ENCODE results near the gene SEMA4A.
"Not testable (repeated sequence)": the region's sequence is repeated elsewhere in the genome, so short reads cannot be mapped to it uniquely, and the experiment has no call there.

SEMA4A gene

GRCh38 chr1:156212833-156213643 is 59.7 kb downstream of the SEMA4A start, which contains the start of gene PMF1:
TSS of gene PMF1 (plus strand) at chr1:156213007. CDS start at chr1:156213016, 9 bp downstream.
- no peak for TF ChIP-seq CTCF (IDR thresholded peaks at IDR 0.05; ENCODE audit: borderline replicate concordance, control extremely low read depth, extremely low read depth, insufficient read depth, missing control alignments)
- peak; percentile 99 for DNase-seq (ENCODE audit: low spot score)
- in situ Hi-C loops (cut with MboI; ENCODE audit: low sequenced_read_pairs, unreplicated experiment) = no loop called here

- TF ChIP-seq CTCF (IDR thresholded peaks at IDR 0.05; ENCODE audit: borderline replicate concordance, control extremely low read depth, extremely low read depth, insufficient read depth, missing control alignments) = no peak
- in situ Hi-C loops (cut with MboI; ENCODE audit: low sequenced_read_pairs, unreplicated experiment) = no loop called here
Observed at GRCh38 chr1:156213644-156213966, 60.2 kb downstream of the SEMA4A start.

DNA sequence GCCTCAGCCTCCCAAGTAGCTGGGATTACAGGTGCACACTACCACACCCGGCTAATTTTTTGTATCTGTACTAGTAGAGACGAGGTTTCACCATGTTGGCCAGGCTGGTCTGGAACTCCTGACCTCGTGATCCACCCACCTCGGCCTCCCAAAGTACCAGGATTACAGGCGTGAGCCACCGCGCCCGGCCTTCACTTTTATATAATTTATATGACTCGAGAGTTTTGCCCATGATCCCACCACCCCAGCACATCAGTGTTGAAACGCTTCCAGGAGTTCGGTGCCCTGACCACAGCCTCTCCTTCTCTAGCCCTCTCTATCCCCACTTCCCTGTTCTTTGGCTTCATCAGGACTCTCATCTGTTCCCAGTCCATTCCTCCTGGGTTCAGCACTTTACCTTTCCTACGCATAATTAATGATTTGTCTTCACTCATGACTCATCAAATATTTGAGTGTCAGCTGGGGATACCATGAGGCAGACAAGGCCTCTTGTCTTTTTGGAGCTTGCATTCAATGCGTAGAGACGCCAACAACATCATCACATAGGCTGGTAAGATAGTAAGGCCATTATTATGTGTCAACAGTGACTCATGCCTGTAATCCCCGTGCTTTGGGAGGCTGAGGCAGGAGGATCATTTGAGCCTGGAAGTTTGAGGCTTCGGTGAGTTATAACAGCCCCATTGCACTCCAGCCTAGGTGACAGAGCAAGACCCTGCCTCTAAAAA is 60.8 kb downstream of the SEMA4A start:
- TF ChIP-seq CTCF (IDR thresholded peaks at IDR 0.05; ENCODE audit: borderline replicate concordance, control extremely low read depth, extremely low read depth, insufficient read depth, missing control alignments) = no peak
- DNase-seq (ENCODE audit: low spot score) = no peak

More at GRCh38 chr1:156213644-156213966, 60.2 kb downstream of the SEMA4A start:
- no peak for DNase-seq (ENCODE audit: low spot score)

GRCh38 chr1:156216361-156217086 is 63.1 kb downstream of the SEMA4A start:
- DNase-seq (ENCODE audit: low spot score); in situ Hi-C loops (cut with MboI; ENCODE audit: low sequenced_read_pairs, unreplicated experiment): not testable (repeated sequence)

More for the DNA sequence above, 60.8 kb downstream of the SEMA4A start:
- in situ Hi-C loops (cut with MboI; ENCODE audit: low sequenced_read_pairs, unreplicated experiment) = no loop called here

- in situ Hi-C loops (cut with MboI; ENCODE audit: low sequenced_read_pairs, unreplicated experiment) = no loop called here
- TF ChIP-seq CTCF (IDR thresholded peaks at IDR 0.05; ENCODE audit: borderline replicate concordance, control extremely low read depth, extremely low read depth, insufficient read depth, missing control alignments) = no peak
- DNase-seq (ENCODE audit: low spot score) = peak; percentile 46
Observed at GRCh38 chr1:156217871-156218270, 64.5 kb downstream of the SEMA4A start.

GRCh38 chr1:156220226-156220625 is 66.8 kb downstream of the SEMA4A start:
- in situ Hi-C loops (cut with MboI; ENCODE audit: low sequenced_read_pairs, unreplicated experiment) = loop anchor here (5.0 to 10.0 kb wide), 2 partner anchors 78 to 125 kb away; no protein-coding TSS in a partner anchor
- no peak for TF ChIP-seq CTCF (IDR thresholded peaks at IDR 0.05; ENCODE audit: borderline replicate concordance, control extremely low read depth, extremely low read depth, insufficient read depth, missing control alignments)
- no peak for DNase-seq (ENCODE audit: low spot score)

All from GM13976 (cell line).